Progenitor cell of endocrine pancreas (in vitro differentiated cells): ENCODE results near the gene SPTAN1. TPM values are rescaled to one million over a fixed set of nuclear protein-coding genes. Genes with fewer than 3 reads are reported as not detected.

Experiments
- DNase-seq: peaks from one replicate; pipeline ENCODE4 v3.0.0; 2021; ENCODE audit warnings: low spot score; ENCODE audit not compliant: unreplicated experiment
- H3K27ac Mint-ChIP-seq: 2 replicates; pipeline ENCODE4 v1.8.0; 2021; ENCODE audit warnings: mild to moderate bottlenecking, moderate library complexity, mixed read lengths
- H3K27me3 Mint-ChIP-seq: 2 replicates; pipeline ENCODE4 v1.8.0; 2021; ENCODE audit warnings: mixed read lengths
- H3K36me3 Mint-ChIP-seq: 2 replicates; pipeline ENCODE4 v1.8.0; 2022; ENCODE audit warnings: mixed read lengths; ENCODE audit not compliant: insufficient read depth
- H3K4me1 Mint-ChIP-seq: 2 replicates; pipeline ENCODE4 v1.8.0; 2021; ENCODE audit warnings: low read depth, mixed read lengths
- H3K4me3 Mint-ChIP-seq: 2 replicates; pipeline ENCODE4 v1.8.0; 2021; ENCODE audit warnings: low read depth, mild to moderate bottlenecking, moderate library complexity, mixed read lengths
- H3K9me3 Mint-ChIP-seq: 2 replicates; pipeline ENCODE4 v1.8.0; 2021; ENCODE audit warnings: low read depth, mixed read lengths
- CTCF ChIP-seq: fragments of 200-600 bp; sonication (generic); IDR thresholded peaks from one replicate; pipeline ENCODE4 v1.5.0; 2021; ENCODE audit warnings: antibody characterized with exemption, mild to moderate bottlenecking; ENCODE audit not compliant: unreplicated experiment
- total RNA-seq: library from RNA; stranded (reverse); gene quantifications from 2 replicates; pipeline ENCODE4 v1.2.1, GENCODE V29; 2021

The SPTAN1 gene
- total RNA-seq, 1 donor from 2014 or later = 448 TPM

- no peak for DNase-seq
- no peak overlapping the region for H3K4me3 Mint-ChIP-seq
- TF ChIP-seq CTCF = no peak
- peaks cover 12% of the 10 kb centered on the region for H3K36me3 Mint-ChIP-seq
- H3K9me3 Mint-ChIP-seq = no peaks in the 10 kb centered on the region
- H3K27ac Mint-ChIP-seq = peak overlapping the region; percentile 80
- no peaks in the 10 kb centered on the region for H3K27me3 Mint-ChIP-seq
- peaks cover 2% of the 10 kb centered on the region for H3K4me1 Mint-ChIP-seq
These were observed 80.7 kb downstream of the SPTAN1 start for GRCh38 chr9:128633057-128633456.

GRCh38 chr9:128633601-128634000 lies 81.2 kb downstream of the SPTAN1 start:
- DNase-seq = no peak
- no peak for TF ChIP-seq CTCF
- Mint-ChIP-seq H3K9me3 (no peaks in the 10 kb centered on the region), H3K36me3 (peaks cover 14% of the 10 kb centered on the region), H3K27me3 (no peaks in the 10 kb centered on the region), H3K4me3 (no peak overlapping the region), H3K27ac (peak overlapping the region; percentile 80), H3K4me1 (peaks cover 2% of the 10 kb centered on the region)

- Mint-ChIP-seq H3K27ac (peak overlapping the region; percentile 79), H3K9me3 (no peaks in the 10 kb centered on the region), H3K27me3 (no peaks in the 10 kb centered on the region), H3K4me3 (no peak overlapping the region), H3K36me3 (peaks cover 17% of the 10 kb centered on the region), H3K4me1 (peaks cover 2% of the 10 kb centered on the region)
- no peak for TF ChIP-seq CTCF
- no peak for DNase-seq
These were observed 81.7 kb downstream of the SPTAN1 start for GRCh38 chr9:128634111-128634510.

- Mint-ChIP-seq H3K27ac (peak overlapping the region; percentile 84), H3K36me3 (peaks cover 17% of the 10 kb centered on the region), H3K9me3 (no peaks in the 10 kb centered on the region), H3K4me3 (no peak overlapping the region), H3K27me3 (no peaks in the 10 kb centered on the region), H3K4me1 (peaks cover 2% of the 10 kb centered on the region)
- no peak for DNase-seq
- TF ChIP-seq CTCF = no peak
These were observed 82.4 kb downstream of the SPTAN1 start for GRCh38 chr9:128634651-128635262.

GRCh38 chr9:128635266-128636023 lies 83.1 kb downstream of the SPTAN1 start:
- TF ChIP-seq CTCF = peak; percentile 82
- DNase-seq = peak; percentile 79
- peaks cover 2% of the 10 kb centered on the region for H3K4me1 Mint-ChIP-seq
- peaks cover 17% of the 10 kb centered on the region for H3K36me3 Mint-ChIP-seq
- peak overlapping the region; percentile 96 for H3K27ac Mint-ChIP-seq
- H3K27me3 Mint-ChIP-seq = no peaks in the 10 kb centered on the region
- no peaks in the 10 kb centered on the region for H3K9me3 Mint-ChIP-seq
- H3K4me3 Mint-ChIP-seq = no peak overlapping the region
